HCEC 1CT (cell line): ENCODE data around the gene CADM1.

Experiments used
- DNase-seq: peaks from one replicate; pipeline ENCODE4 v3.0.0-alpha.2; 2017

Gene CADM1

DNA sequence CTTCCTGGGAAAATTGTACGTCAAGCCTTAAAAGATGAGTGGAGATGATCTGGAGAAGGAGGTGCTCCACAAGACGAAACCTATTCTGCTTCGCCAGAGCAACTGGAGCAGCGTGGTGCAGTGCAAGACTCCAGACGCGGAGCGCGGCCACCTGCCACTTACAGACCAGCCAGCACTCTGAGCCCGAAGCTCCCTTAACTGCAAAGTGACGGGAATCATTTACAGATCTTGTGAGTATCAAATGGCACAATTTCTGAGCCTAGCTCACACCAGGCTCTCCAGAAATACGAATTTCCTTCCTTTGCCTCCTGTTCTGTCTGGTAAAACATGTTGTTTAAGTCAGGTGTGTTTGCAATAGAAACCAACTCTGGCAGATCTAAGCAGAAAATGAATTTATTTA is 369.3 kb downstream of the CADM1 start:
- no peak for DNase-seq

DNA sequence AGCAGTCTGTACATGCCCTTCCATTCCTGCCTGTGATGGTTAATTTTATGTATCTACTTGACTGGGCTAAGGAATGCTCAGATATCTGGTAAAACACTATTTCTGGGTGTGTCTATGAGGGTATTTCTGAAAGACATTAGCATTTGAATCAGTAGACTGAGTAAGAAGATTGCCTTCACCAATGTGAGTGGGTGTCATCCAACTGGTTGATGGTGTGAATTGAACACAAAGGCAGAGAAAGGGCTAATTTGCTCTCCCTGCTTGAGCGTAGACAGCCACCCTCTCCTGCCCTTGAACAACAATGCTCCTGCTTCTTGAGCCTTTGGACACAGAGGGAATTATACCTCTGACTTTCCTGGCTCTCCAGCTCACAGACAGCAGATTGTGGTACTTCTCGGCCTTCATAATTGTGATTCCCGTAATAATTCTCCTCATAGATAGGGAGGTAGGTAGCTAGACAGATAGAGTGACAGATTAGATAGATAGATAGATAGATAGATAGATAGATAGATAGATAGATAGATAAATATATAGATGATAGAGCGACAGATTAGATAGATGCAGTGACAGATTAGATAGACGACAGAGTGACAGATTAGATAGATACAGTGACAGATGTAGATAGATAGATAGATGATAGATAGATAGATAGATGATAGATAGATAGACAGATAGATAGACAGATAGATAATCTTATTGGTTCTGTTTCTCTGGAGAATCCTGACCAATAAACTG is 370.6 kb downstream of the CADM1 start:
- DNase-seq: no peak

DNA sequence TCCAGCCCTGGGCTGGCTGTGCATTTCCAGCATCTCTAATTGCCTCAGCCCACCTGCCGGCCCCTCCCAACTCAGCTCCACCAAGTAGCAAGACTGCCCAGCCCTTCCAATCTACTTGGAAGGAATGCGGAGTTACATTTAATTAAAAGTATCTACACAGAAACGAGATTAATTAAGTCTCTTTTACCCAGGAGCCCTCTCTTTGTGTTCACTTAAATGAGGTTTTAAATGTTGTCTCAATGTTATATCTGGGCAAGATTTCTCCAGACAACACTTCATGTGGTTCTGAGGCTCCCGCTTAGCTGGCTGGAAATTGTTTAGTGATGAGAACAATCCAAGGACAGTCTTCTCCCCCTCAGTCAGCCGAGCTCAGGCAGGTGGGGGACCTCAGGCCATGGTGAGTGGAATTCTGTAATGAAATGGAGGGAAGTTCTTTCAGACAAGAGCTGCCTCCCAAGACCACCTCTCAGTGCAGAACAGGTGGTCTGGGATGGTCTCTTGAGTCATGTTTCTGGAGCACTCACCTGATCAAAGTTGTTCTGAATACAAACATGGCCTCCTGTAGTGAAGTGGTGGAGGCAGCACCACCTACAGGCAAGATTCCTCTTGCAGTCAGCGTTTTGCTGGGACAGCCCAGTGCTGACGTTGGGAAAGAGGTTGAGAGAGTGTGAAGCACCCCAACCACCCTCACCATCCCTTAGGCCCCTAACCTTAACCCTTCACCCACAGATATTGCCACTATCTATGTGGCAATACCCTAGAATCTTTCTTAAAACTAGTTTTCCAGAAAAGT is 371.6 kb downstream of the CADM1 start:
- DNase-seq: no peak

DNA sequence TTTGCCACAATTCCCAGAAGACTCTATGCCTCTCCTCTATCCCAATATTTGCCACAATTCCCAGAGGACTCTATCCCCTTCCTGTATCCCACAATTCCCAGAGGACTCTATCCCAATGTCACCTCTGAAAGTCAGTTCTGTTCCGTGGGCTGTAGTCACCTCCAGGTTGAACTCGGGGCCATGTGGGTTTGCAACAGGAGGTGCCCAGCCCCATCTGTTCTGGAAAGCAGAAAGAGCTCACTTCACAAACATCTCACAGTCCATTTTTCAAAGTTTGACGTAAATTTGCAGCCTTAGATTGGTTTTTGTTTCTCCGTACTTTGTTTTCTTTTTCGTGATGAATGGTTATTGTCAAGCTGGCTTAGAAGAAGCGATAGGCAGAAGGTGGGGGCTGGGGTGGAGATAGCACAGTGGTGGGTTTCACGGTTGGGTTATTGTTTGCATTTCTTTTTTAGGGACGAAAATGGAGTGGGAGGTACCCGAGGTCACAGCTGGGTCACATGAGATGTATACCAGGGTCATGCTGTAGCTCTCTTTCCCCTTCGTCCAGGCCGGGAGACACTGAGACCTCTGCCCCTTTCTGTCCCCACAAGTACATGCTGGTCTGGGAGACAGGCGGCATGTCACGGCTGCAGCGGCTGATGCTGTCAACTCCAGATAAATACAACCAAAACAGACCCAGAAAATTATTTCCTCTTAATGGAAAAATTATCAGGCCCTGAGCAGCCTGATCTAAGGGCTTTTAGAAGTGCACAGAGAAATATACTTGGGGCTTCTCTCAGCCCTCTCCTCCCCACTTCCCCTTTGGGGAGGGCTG is 374.5 kb downstream of the CADM1 start:
- DNase-seq: no peak

DNA sequence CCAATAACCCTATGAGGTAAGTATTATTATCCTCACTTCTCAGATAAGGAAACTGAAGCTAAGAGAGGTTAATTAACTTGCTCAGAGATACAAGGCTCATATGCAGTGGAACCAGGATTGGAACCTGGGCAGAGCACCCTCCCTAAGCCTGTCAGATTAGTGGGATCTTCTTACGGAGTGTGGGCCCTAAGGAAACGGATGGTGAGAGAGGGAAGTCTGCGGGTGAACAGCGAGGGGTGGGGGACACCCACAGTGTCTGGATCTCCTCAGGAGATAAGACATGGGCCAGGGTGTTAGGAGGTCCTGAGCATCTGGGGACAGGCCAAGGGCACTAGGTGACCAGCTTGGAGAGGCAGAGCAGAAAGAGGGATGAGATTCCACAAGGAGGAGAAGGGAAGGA is 376.0 kb downstream of the CADM1 start:
- DNase-seq: no peak

DNA sequence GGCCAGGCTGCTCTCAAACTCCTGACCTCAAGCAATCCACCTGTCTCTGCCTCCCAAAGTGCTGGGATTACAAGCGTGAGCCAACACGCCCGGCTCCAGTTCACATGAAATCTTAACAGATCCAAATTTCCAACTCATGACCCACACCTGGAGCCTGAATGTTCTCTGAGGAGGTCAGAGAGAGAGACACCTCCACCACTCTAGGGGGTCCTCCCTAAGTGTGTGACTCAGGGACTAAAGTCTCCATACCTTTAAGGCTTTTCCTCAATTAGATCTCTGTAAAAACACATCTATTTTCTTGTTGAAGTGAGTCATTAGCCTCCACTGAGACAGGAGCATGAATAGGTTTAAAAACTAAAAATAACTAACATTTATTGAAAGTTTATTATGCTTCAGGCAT is 376.4 kb downstream of the CADM1 start:
- no peak for DNase-seq

DNA sequence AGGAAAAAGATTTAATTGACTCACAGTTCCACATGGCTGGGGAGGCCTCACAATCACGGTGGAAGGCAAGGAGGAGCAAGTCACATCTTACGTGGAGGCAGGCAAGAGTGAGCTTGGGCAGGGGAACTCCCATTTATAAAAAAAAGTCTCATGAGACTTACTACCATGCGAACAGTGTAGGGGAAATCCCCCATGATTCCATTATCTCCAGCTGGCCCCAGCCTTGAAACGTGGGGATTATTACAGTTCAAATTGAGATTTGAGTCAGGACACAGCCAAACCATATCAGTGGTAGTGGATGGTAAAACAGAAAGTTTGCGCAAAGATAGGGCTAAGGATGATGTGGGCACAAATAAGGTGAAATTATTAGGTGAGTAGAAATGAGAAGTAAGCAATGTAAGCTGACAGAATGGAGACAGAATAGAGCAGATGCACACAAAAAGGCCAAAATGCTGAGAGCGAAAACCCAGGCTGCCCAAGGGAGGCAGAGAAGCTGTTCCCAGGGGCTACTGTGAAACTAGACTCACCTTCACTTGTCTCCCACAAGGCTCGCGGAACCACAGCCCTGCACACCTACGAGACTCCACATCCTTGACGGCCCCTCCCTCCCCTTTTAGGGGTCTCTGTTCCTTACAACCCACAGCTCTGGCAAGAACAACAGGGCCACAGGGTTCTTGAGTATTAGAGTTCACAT is 377.6 kb downstream of the CADM1 start:
- no peak for DNase-seq

DNA sequence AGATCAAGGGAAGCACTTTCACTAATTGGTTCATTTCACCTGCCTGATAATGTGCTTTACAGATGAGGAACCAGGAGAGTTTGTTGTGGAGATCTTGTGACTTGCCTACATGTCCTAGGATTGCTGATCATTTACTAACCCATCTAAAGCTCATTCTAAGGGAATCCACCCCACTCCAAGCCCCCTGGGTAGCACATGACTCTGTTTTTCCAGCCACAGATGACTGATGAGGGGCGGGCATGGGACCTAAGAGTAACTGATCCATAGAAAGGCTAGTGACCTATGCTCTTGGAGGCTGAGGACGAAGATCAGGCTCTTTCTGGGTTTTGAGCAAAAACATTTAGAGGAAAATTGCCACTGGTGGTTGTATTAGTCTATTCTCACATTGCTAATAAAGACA is 378.1 kb downstream of the CADM1 start:
- DNase-seq: no peak

DNA sequence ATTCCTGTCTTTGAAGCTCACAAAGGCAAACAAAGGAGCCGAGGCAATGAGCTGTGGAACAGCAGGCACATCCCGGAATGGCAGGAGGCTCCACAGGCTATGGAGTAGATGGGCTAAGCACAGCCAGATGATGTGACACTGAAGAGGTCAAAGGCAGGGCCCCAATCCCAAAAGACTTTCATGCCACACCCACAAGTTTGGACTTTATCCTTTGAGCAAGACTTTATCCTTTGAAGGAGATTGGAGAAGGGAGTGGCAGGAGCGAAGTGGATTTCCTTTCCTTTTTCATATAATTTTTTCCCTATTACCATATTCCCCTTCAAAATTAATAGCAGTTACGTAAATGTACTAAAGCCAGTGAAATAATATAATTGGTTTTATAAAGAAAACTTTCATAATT is 379.4 kb downstream of the CADM1 start:
- DNase-seq: no peak

DNA sequence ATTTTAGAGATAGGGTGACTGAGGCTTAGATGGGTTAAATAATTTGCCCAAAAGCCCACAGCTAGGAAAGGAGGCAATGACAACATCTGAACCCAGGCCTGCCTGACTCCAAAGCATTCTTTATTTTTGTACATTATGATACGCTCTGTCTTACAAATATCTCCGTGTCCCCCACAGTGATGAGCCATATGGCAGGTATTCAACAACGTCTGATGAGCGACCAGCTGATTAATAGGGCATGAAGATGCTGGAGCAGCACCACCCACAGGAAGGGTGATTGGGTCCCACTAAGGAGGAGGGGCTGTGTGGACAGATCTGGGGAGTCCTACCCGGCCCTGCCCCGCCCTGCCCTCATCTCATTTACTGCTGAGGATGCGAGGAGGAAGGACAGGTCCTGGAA is 380.6 kb downstream of the CADM1 start:
- no peak for DNase-seq

DNA sequence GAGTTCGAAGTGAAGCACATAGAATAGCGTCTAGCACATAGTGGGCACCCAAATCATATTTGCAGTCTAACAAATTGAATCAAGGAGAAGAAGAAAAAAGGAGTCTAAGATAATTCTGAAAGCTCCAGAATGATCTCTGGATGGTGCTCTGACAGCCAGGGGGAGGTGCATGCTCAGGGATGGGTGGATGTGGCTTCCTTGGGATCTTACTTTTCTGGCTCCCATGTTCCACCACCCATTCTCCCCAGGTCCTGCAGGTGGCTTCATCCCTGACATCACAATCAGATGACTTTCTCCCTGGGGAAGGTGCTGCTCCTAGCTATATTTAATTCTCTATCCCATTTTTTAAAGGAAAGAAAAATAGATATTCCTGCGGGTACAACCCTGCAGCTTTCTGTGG is 381.9 kb downstream of the CADM1 start:
- DNase-seq: no peak
